ENCODE results near the gene TXNRD2.

DNA sequence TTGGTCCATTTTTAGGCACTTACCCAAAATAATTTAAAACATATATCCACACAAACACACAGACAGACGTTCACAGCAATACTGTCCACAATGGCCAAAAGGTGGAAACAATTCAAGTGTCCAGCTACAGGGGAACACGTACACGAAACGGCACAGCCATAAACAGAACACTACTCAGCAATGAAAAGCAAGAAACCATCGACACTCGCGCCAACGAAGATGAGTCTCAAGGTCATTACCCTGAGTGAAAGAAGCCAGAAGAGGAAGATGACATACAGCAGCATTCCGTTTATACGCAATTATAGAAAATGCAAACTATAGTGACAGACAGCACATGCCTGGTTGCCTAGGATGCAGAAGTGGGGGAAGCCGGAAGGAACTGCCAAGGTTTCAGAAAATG lies 13.4 kb downstream of the TXNRD2 start:
- TF ChIP-seq ZNF274 (IDR thresholded peaks at IDR 0.05; ENCODE audit: low read depth, low read length), result no peak
- no peak for TF ChIP-seq YY1 (IDR thresholded peaks at IDR 0.05; ENCODE audit: insufficient read depth, insufficient read length)

Data from NT2/D1 (cell line).